T-helper 22 cell (primary cell): ENCODE results near the gene GCC1.
A peak's percentile ranks its signal among the peaks of the same experiment; 100 is the strongest.
"Not testable (repeated sequence)": the region's sequence is repeated elsewhere in the genome, so short reads cannot be mapped to it uniquely, and the experiment has no call there.

ENCODE experiments used
- DNase-seq: peaks from one replicate; pipeline ENCODE4 v3.0.0-alpha.2; 2020; ENCODE audit warnings: low read depth

Gene GCC1

GRCh38 chr7:127589896-127590295, 4.5 kb upstream of the GCC1 start:
- no peak for DNase-seq

- DNase-seq = no peak
Measured at GRCh38 chr7:127588697-127589482, 3.5 kb upstream of the GCC1 start.

DNA sequence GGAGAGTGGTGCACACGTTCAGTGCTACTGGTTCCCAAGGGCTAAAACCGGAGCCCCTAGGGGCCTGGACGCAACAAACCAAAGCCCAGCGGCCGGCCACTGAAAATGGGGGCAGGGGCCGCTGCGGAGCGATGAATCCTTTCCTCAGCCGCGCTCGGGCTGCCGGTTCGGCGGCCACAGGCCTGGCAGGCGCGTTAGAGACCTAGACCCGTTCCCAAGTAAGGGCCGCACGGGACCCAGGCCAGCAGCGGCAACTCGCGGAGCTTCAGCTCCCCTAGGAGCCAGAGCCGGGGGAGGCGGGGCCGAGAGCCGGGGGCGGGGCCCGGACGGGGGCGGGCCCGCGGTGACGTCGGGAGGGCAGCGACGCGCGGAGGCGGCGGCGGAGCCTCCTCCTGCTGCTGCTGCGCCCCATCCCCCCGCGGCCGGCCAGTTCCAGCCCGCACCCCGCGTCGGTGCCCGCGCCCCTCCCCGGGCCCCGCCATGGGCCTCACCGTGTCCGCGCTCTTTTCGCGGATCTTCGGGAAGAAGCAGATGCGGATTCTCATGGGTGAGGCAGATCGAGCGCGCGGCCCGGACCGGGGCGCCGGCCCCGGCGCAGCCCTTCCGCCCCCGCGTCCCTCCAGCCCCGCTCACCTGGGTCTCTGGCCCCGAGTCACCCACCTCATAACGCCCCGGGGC, 2.8 kb upstream of the GCC1 start, which contains the start of gene ARF5:
Gene ARF5 (plus strand): TSS at position 393 of the 678 bp plus-strand sequence. CDS start 88 bp downstream, at position 481.
- peak; percentile 77 for DNase-seq

- no peak for DNase-seq
Measured at GRCh38 chr7:127587663-127588018, 2.2 kb upstream of the GCC1 start.

- no peak for DNase-seq
Measured at GRCh38 chr7:127586346-127586745, 950 bp upstream of the GCC1 start.

DNA sequence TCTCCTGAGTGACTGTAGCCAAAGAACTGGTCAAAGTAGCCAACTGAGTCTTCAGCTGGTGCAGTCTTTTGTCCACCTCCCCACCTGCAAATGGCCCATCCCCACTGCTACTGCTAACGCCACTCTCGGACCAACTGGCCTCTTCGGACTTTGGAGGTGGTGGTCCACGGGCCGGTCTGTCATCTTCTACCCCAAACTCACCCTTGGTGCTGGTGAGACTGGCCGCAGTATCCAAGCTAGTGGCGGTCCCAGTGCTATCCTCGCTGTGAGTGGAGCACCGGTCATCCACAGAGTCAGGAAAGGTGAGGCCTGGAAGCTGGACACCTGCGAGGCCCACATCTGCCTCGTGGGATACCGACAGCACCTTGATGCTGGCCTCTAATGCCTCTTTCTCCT, 750 bp downstream of the GCC1 start:
- no peak for DNase-seq

- DNase-seq = no peak
Measured at GRCh38 chr7:127582361-127582760, 3.0 kb downstream of the GCC1 start.

DNA sequence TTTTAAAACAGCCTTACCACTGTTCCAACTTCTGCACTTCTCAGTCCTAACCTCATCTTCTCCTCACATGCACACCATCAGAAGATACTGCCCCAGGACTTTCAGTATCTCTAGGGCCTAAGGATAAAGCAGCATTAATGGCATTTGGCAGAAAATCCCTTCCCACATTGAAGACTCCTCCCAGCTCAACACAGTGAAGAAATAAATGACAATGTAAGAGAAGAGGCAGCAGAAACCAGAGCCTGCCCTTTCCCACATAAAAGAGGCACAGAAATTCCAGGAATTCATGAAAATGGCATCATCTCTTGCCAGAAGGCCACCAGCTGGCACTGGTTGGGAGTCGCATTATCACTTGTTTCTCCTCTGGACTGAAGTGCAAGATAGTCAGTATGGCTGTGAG, 3.7 kb downstream of the GCC1 start:
- no peak for DNase-seq

GRCh38 chr7:127580612-127581011, 4.8 kb downstream of the GCC1 start:
- no peak for DNase-seq

- DNase-seq = no peak
Measured at GRCh38 chr7:127578711-127579275, 6.6 kb downstream of the GCC1 start.

DNA sequence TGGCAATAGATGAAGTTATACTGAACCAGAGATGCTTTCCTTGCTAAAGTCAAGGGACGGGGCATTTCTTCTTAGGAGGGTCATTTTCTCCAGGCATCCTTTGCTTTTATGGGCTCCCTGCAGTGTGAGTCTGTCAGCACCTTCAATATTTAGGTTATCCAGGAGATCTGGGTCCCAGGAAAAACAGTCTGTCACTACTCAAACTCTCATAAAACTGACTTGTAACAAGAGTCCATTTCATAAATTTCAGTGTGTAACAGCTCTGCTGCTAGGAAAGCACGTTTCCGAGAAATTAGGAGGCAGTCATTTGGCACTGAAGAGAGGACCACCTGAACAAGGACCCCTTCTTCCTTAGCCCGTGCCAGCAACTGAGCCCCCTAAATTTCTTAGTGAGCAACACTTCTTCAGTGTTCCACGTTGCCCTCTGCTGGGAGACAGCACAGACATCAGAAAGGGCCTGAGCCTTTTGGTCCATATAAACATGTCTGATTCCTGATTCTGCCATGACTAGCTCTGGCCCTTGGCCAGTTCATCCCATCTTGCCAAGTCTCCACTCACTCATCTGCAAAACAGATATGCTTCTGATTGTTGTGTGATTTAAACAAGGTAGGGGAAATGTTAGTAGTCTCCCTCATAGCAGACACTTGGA, 7.2 kb downstream of the GCC1 start:
- no peak for DNase-seq

DNA sequence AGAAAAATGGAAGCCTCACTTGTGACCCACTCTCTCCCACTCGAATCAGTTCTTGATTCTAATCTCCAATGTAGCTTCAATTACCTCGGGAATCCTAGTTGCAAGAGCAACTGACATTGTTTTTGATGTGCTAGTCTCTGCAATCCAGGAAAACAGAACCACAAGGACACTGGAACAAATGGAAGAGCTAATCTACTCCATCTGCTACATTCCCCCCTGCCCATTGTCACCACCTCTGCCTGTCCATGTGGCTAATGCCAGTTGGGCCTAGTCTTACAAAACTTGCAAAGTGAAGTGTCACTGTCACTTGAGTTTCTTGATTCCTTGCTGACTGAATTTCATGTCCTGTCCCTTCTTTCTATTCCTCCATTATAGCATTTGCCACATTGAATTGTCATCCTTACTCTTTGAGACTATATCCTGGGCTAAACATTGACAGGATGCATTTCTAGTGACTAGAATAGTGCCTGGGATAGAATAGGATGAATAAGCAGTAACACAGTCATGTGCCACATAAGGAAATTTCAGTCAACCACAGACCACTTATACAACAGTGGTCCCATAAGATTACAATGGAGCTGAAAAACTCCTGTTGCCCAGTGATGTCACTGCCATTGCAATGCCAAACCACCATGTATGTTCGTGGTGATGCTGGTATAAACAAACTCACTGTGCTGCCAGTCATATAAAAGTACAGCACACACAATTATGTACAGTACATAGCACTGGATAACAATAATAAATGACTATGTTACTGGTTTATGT, 13.5 kb downstream of the GCC1 start:
- no peak for DNase-seq

GRCh38 chr7:127568034-127568433, 17.4 kb downstream of the GCC1 start:
- not testable (repeated sequence) for DNase-seq

GRCh38 chr7:127566242-127566641, 19.2 kb downstream of the GCC1 start:
- no peak for DNase-seq

- DNase-seq = no peak
Measured at GRCh38 chr7:127557803-127558202, 27.6 kb downstream of the GCC1 start.

DNA sequence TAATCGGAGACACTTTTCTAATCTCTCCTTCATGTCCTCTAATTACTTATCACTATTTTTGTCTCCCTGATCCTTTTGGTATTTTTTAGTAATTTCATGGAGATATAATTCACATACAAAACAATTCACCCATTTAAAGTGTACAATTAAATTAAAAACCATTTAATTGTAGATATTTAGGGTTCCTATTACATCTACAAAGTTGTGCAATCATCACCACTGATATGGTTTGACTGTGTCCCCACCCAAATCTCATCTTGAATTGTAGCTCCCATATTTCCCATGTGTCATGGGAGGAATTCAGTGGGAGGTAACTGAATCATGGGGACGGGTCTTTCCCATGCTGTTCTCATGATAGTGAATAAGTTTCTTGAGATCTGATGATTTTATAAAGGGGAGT, 29.0 kb downstream of the GCC1 start:
- DNase-seq = no peak

DNA sequence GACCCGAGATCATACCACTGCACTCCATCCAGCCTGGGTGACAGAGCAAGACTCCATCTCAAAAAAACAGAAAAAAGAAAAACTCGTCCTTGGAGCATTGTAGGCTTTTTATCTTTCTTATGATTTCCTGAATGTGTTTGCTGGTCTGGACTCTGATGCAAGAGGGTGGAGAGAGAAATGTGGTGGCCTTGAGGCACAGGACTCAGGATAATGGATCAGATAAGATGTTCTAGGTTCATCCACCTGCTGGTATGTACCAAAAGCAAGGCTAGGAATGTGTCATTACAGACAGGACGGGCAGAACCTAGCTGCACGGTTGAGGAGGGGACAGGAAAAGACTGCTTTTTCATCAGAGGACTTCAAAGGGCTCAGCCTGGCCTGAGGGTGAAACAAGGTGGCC, 33.5 kb downstream of the GCC1 start:
- no peak for DNase-seq

DNA sequence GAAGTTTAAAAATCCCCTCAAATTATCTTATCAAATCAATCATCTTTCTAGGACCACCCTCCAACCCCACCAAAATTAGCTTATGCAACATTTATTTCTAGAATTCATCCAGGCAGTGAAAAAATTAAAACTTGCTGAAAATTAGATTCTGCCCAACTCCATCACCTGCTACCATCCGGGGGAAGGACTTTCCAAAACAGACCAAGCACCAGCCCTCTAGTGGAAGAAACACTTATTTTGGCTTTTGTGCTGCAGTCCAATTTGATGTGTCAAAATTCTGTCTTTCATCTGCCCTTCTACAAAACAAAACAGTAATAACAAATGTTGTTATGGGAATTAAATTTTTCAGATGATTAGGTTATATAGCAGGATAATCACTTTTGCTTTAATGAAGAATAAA, 35.1 kb downstream of the GCC1 start:
- no peak for DNase-seq

GRCh38 chr7:127546313-127546712, 39.1 kb downstream of the GCC1 start:
- DNase-seq = no peak

- no peak for DNase-seq
Measured at GRCh38 chr7:127541548-127541947, 43.8 kb downstream of the GCC1 start.

- DNase-seq = not testable (repeated sequence)
Measured at GRCh38 chr7:127540461-127540860, 44.9 kb downstream of the GCC1 start.

GRCh38 chr7:127539116-127539515, 46.3 kb downstream of the GCC1 start:
- no peak for DNase-seq
